HG03558 (cell line): ENCODE data around the gene SPDEF.

Experiments
- ATAC-seq: cut with Tn5 transposase; IDR thresholded peaks from one replicate; pipeline ENCODE4 v1.9.1; 2021; ENCODE audit warnings: moderate number of reproducible peaks; ENCODE audit not compliant: unreplicated experiment; ENCODE audit errors: extremely low read depth

SPDEF gene

DNA sequence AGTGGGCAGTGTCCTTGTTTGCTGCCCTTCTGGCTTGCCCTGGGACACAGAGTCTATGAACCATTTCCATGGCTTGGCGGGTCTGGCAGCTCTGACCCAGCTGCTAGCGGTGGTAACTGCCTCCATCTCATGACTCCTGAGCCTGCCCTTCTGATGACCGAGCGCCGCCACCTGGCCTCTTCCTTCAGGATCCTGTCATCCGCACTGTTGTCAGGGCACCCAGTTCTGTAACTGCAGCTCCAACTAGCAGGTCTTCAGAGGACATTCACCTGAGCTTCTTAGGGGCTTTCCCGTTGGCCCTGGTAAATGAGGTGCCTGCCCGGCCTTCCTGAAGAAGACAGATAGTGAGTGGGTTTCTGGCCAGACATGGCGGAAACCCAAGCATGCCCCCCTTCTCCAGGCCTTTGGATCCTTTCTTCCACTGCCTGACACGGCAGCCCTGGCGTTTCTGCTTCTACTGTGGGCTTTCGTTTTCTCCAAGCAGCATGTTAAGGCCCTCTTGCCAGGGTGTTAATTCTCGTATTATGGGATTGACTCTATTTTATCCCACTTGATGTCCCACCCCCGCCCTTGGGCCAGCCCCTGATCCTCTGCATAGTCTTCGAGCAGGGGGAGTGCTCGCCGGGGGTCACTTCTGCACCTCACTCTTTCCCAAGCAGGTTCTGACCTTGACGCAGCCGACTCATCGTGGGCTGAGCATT, 65.6 kb downstream of the SPDEF start:
- ATAC-seq, result no peak

DNA sequence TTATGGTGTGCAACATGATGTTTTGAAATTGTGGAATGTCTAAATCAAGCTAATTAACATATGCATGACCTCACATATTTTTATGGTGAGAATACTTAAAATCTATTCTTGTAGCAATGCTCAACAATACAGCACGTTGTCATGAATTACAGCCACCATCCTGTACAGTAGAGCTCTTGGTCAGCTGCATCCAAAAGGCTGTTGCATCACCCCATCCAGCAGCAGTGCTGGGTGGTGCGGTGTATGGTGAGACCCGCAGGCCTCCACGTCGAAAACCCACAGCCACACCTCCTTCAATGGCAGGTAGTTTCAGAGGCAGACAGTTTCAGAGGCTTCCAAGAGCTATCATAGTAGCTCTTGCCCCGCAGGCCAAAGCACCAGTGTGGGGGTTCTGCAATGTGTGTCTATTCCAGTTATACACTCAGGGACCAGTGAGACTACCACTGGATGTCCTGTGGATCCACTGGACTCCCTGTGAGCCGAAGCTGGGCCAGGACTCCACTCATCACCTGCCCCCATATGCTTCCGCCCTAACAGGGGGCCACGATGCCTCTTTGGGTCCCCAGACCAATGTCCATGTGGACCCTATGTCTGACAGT, 66.8 kb downstream of the SPDEF start:
- no peak for ATAC-seq
